ENCODE measurements around the gene STARD13.
"Not testable (repeated sequence)": the region's sequence is repeated elsewhere in the genome, so short reads cannot be mapped to it uniquely, and the experiment has no call there.

Gene STARD13

DNA sequence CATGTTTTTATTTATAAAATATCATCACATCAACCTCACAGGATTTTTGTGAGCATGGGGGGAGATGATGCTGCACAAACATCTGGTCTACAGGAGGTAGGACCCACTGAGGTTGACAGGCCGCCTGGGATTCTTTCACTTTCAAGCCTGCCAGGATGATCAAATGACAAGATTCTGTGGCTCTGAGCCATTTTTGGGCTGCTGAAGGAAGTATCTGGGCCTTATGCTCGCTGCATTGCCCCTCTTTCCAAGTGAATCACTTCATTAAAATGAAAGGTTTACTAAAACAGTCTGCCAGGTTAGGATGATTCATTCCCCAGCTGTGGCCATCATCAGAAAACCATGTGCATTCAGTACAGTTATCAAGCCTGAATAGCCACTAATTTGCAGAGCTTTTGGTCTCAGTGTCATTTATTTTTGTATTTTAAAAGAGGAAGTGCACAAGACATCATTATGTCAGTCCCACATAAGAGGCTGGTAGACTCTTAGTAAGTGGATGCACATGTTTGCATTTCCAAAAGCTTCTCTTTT lies 34.4 kb downstream of the STARD13 start:
- no peak for DNase-seq

DNA sequence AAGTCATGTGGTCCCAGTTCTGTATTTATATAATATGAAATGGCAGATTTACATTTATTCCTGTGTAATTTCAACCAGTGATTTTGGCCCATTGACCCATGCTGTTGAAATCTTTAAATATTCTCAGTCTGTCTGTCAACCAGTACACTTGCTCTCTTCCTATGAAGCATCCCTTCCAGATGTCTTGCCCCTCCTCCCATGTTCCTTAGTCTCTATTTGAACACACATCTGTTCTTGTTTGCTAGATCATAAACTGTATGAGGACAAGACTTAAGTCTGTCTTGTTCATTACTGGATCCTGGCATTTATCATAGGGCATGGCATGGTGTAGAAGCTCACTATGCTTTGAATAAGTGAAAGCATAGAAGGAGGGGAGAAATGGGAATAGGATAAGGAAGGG lies 34.9 kb downstream of the STARD13 start:
- no peak for DNase-seq

DNA sequence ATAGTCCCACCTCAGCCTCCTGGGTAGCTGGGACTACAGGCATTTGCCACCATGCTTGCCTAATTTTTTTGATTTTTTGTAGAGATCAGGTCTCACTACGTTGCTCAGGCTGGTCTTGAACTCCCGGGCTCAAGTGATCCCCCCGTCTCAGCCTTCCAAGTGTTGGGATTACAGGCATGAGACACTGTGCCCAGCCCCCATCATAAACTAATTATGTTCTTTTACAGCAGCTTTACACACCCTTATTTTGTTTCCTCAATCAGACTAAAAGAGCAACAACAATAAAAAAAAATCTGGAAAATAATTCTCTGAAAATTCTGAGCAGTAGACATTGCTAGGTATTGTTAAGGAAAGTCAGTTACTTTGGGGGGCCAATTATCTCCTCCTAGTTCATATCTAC lies 35.7 kb downstream of the STARD13 start:
- DNase-seq: no peak

DNA sequence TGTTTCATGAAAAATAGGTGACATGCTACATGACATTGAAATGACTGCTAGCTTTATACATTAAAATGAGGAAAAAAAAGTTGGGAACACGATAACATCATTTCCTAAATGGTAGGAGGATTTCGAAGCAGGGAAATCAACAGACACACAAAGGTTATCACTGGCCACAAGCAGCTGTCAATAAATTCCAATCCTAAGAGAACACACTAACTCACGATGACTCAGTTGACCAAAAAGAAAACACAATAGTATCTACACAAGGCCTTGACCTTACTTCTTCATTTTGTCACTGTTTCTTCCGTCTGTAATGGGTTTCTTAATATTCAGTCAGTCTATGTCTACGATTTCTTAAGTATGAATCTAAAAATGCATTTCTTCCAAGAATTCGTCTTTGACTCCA lies 36.5 kb downstream of the STARD13 start:
- no peak for DNase-seq

DNA sequence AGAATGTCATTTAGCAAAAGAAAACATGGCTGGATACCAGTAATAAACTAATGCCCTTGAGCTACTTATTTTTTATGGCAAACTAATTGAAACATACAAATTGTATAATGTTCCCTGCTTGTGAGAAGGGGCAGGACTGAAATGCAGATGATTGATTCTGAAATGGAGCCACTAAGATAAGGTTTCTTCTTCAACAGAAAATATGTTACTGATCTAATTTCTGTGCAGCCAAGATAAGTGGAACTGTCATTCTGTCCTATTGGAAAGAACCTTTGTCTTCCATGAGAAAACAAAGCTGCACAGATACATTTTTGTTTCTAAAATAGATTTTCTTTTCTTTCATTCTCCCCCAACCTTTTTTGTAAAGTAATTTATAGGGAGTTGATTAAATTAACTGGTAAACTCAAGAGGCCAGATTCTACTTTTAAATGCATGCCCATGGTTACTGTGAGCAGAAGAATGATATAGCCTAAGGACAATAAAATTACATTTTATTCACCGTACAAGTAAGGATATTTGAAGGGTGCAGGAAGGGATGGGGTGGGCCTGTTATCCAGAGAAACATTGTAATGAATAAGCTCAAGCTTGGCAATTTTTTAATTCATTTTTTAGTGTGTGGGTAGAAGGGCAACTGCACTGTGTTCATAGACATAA lies 39.9 kb downstream of the STARD13 start:
- no peak for DNase-seq

- DNase-seq: no peak
These were observed 40.7 kb downstream of the STARD13 start for GRCh38 chr13:33244907-33245287.

DNA sequence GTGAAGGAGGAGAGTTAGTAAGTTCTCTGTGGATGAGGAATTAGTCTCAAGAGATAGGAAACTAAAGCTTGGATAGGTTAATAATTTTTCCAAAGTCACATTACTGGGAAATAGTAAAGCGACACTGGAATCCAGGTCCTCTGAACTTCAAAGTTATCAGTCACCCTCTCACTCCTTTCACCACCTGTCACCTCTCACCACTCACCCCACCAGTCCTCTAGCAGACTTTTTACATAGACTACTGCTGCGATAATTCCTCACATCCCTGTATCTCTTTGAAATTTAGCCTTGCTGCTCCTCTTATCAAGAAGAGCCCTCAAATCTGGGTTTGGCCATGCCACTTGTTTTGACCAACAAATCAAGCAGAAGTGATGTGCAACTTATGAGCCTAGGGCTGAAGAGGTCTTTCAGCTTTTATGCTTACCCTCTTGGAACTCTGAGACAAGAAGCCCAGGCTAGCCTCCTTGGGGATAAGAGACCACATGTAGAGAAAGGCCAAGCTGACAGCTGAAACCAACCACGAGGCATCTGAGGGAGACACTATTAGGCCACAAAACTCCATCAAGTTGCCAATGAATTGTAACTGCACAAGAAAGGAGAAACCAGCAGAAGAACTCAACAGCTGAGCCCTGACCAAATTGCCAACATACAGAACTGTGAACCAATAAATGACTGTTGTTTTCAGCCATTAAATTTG lies 41.2 kb downstream of the STARD13 start:
- DNase-seq: no peak

DNA sequence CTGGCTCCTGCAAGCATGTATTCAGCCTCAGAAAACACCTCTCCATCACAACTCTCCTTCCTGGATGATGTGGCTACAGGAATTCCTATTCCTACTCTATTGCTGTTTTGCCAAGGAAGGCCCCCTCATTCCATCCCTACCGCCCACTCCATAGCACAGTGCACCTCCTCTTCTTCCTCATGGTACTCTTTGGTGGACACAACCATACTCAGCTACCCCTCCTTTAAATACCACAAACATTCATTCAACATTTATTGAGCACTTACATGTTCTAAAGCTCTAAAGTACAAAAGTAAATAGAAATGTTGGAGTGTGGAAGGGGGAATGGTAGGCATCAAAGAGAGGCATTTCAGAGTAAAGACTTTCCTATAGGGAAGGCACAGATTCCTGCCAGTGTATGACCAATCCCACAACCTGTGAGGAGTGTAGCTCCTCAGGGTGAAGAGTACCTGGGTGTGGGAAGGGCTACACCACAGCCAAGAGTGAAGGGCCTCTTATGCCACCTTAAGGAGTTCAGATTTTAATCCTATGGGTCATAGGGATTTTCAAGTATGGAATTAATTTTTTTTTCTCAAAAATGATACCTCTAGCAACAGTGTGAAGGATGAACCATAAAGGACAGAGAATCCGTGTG lies 42.5 kb downstream of the STARD13 start:
- no peak for DNase-seq

DNA sequence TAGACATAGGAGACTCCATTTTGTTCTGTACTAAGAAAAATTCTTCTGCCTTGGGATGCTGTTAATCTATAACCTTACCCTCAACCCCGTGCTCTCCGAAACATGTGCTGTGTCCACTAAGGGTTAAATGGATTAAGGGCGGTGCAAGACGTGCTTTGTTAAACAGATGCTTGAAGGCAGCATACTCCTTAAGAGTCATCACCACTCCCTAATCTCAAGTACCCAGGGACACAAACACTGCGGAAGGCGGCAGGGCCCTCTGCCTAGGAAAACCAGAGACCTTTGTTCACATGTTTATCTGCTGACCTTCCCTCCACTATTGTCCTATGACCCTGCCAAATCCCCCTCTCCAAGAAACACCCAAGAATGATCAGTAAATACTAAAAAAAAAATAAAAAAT lies 43.2 kb downstream of the STARD13 start:
- not testable (repeated sequence) for DNase-seq

DNA sequence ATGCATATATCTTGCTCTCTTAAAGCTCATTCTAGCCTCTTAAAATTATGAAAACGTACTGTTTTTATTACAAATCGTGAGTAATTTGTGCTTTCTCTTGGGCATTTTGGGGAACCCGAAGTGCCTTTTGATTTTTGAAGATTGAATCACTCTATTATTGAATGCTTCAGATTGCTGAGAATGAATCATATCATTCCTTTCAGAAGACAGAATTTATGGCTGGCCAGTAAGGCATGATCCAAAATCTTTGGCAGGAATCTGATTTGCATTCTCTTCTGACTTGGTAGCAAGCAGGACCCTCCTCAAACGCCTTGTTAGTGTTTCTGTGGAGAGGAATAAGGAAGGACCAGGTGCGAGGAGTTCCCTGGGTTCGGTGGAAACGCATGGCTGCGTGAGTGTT lies 49.5 kb downstream of the STARD13 start:
- no peak for DNase-seq

DNA sequence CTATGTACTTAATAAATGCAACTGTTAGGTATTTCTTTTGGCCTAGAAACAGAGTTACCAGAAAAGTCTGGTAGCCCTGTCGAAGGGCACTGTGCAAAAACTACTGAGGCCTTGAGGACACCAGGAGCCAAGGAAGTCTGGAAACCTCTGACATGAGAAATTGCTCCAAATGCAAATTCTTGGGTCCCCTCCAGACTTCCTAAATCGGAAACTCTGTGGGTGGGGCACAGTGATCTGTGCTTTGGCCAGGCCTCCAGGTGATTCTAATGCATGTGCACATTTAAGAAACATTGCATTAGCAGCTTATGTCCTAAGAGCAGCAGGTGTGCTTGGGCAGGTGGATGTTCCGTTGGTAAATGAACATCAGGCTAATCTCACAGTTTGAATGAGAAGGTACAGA lies 50.0 kb downstream of the STARD13 start:
- DNase-seq: no peak

DNA sequence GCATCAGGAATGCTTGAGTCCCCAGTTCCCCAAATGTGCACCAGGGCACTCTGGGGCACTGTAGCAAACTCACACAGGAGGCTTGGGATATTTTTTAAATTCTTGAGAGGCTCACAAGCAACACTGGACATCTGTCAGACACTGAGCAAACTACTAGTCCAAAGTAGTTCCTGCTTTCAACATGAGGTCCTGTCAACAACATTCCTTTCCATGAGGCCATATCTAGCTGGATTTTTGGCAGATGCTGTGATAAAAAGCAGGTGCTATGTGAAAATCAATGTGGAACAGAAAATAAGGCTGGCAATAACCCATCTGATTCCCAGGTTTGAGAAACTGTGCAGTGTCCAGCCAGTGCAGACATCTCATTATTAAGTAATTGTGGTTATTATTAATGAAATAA lies 50.5 kb downstream of the STARD13 start:
- DNase-seq: no peak

DNA sequence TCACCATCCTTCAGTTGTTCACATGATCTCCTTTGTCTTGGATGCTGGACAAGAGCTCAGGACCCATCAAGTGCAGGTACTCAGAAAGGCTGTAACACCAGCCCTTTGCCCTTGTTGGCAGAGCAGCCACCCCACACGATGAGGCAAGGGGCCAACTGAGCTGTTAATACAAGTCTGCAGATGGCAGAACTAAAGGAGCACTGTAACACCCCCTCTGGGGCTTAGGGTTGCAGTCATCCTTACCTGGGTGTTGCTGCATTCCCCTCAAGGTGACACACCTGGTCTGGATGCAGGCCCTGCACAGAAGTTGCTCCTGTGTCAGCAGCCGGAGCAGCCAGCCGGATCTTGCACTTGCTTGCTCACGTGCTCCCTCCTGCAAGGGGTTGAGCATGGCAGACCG lies 52.0 kb downstream of the STARD13 start:
- no peak for DNase-seq

DNA sequence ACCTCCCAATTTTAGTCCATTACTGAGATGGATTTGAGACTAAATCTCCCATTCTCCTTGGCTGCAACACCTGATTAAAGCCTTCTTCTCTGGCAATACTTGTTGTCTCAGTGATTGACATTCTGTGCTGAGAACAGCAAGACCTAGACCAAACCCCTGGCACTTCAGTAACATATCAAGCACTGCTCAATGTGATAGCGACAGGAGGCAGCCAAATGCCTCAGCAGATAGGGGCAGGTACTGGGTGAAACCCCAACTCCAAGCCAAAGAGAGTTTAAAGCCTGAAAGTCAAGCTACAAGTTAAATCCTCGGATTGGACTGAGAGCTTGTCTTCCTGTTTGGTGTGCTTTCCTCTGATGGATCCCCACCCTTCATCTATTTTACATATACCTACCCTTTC lies 52.7 kb downstream of the STARD13 start:
- no peak for DNase-seq

GRCh38 chr13:33231339-33231738 lies 54.2 kb downstream of the STARD13 start:
- no peak for DNase-seq

- DNase-seq: no peak
These were observed 55.2 kb downstream of the STARD13 start for GRCh38 chr13:33230178-33230881.

- no peak for DNase-seq
These were observed 55.9 kb downstream of the STARD13 start for GRCh38 chr13:33229446-33230177.

- peak in 1 of 2 donors; percentile 51 for DNase-seq
These were observed 56.7 kb downstream of the STARD13 start for GRCh38 chr13:33228648-33229445.

GRCh38 chr13:33227927-33228647 lies 57.5 kb downstream of the STARD13 start:
- DNase-seq: no peak

DNA sequence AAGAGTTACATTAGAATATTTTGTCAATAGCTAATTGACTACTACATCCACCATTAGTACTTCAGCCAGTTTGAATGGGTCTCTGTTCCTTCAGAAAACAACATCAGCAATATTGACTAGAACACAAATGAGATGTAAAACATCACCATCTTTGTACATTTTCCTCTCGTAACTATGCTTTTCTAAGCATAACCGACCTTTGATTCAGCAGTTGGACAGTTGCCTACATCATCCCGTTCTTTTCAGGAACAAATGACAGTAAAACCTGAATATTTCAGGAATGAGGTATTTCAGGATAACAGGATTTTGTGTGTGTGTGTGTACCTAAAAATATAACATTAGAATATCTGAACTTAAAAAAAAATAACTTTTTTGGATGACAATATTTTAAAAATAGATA lies 60.9 kb downstream of the STARD13 start:
- no peak for DNase-seq

DNA sequence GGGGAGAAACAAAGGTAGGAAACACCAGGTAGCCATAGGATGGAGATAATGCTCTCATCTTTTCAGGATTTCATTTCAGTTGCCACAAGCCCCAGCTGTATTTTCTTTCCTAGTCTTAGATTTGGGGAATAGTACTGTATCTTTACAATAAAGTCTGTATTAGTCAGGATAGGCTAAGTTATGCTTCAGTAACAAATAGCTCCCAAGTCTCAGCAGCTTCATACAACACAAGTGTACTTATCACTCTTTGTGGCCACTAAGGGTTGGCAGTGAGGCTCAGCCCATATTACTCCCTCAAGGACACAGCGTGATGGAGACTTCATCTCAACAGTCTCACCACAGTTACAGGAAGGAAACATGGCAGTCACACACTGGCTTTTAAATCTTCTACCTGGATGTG lies 61.4 kb downstream of the STARD13 start:
- DNase-seq: no peak
